GM10266 (cell line): ENCODE measurements around the gene SFTPD.
"Not testable (repeated sequence)": the region's sequence is repeated elsewhere in the genome, so short reads cannot be mapped to it uniquely, and the experiment has no call there.

ENCODE experiments used
- DNase-seq: peaks from one replicate; pipeline ENCODE4 v3.0.0; 2012; ENCODE audit errors: extremely low spot score
- CTCF ChIP-seq: IDR thresholded peaks from 2 replicates; pipeline ENCODE4 v1.5.1; 2012; ENCODE audit warnings: mild to moderate bottlenecking, low read depth; ENCODE audit not compliant: control insufficient read depth, insufficient read depth; ENCODE audit errors: missing control alignments

SFTPD gene

GRCh38 chr10:79890469-79890868, 58.4 kb downstream of the SFTPD start:
- DNase-seq = no peak
- TF ChIP-seq CTCF = no peak

GRCh38 chr10:79888984-79889383, 59.9 kb downstream of the SFTPD start:
- DNase-seq = not testable (repeated sequence)
